ENCODE measurements around the gene SLC51B.
"Not testable (repeated sequence)": the region's sequence is repeated elsewhere in the genome, so short reads cannot be mapped to it uniquely, and the experiment has no call there.

Gene SLC51B

GRCh38 chr15:65068403-65068788, 23.2 kb downstream of the SLC51B start:
- Histone ChIP-seq H3K27ac (ENCODE audit: low read depth, low read length) (peak overlapping the region; percentile 72), H3K27me3 (ENCODE audit: control insufficient read depth in 1 of 2, insufficient read depth in 2 of 2, low read length in 2 of 2) (no peaks in the 10 kb centered on the region), H3K36me3 (ENCODE audit: insufficient read depth, low read length) (peaks cover 15% of the 10 kb centered on the region), H3K4me1 (ENCODE audit: insufficient read depth, low read length) (peaks cover 58% of the 10 kb centered on the region), H3K4me3 (ENCODE audit: low read depth in 1 of 2, low read length in 2 of 2) (peak overlapping the region in 1 of 2 donors; percentile 86), H3K9me3 (ENCODE audit: low read length) (no peaks in the 10 kb centered on the region), H3K9ac (ENCODE audit: low read length) (no peak overlapping the region)

GRCh38 chr15:65069179-65069578, 24.0 kb downstream of the SLC51B start:
- Histone ChIP-seq H3K4me3 (ENCODE audit: low read depth in 1 of 2, low read length in 2 of 2) (no peak overlapping the region), H3K36me3 (ENCODE audit: insufficient read depth, low read length) (peaks cover 7% of the 10 kb centered on the region), H3K27me3 (ENCODE audit: control insufficient read depth in 1 of 2, insufficient read depth in 2 of 2, low read length in 2 of 2) (no peaks in the 10 kb centered on the region)

DNA sequence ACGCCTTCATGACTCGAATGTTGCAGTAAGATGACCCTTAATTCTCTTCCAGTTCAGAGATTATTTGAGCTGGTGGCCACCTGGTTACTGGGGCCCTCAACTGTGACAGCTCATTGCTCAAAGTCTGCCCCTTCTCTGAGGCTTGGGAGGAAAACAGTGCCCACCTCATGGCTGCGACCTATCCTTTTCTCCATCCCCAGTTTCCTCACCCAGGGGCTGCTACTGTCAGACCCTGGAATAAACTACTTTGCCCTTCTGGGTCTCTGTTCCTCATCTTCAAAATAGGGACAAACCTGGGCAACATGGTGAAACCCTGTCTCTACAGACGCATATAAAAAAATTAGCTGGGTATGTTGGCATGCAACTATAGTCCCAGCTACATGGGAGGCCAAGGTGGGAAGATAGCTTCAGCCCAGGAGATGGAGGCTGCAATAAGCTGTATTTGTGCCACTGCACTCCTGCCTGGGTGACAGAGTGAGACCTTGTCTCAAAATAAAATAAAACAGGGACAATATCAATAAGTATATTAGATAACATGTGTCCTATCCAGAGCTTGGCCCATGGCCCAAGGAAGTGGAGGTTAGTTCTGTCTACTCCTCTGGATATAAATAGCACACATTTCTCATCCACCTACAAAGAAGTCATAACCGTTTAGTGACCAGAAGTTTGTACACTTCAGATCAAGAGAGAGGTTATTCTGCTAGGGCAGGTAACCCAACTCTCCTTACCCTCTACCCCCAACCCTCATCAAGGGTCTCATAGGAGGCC, 24.8 kb downstream of the SLC51B start:
- Histone ChIP-seq H3K4me1 (ENCODE audit: insufficient read depth, low read length) (peaks cover 54% of the 10 kb centered on the region), H3K9ac (ENCODE audit: low read length) (no peak overlapping the region), H3K27me3 (ENCODE audit: control insufficient read depth in 1 of 2, insufficient read depth in 2 of 2, low read length in 2 of 2) (no peaks in the 10 kb centered on the region), H3K27ac (ENCODE audit: low read depth, low read length) (peak overlapping the region; percentile 72), H3K4me3 (ENCODE audit: low read depth in 1 of 2, low read length in 2 of 2) (no peak overlapping the region), H3K36me3 (ENCODE audit: insufficient read depth, low read length) (peaks cover 5% of the 10 kb centered on the region), H3K9me3 (ENCODE audit: low read length) (no peaks in the 10 kb centered on the region)

More at GRCh38 chr15:65069179-65069578, 24.0 kb downstream of the SLC51B start:
- H3K4me1 ChIP-seq (ENCODE audit: insufficient read depth, low read length): peaks cover 58% of the 10 kb centered on the region
- H3K27ac ChIP-seq (ENCODE audit: low read depth, low read length): peak overlapping the region; percentile 72
- H3K9me3 ChIP-seq (ENCODE audit: low read length): no peaks in the 10 kb centered on the region
- H3K9ac ChIP-seq (ENCODE audit: low read length): no peak overlapping the region

DNA sequence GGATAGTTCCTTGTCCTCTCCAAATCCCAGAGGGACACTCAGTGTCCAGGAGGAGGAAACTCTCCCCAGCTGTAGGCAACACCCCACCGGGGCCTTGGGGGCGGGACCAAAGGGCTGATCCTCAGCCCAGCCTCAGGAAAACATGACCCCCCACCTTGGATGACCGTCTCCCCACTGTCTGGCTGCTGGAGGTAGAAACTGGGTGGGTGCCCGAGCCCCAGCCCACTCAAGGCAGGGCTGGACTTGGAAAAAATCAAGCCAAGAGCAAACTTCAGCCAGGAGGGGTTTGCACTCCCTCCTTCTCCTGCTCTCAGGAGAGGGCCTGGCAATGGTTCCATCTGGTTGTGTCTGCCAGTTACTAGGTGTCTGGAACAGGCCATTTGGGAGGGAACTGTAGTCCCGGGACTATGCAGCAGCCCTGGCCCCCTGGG, 26.2 kb downstream of the SLC51B start:
- peak overlapping the region; percentile 48 for H3K27ac ChIP-seq (ENCODE audit: low read depth, low read length)
- no peak overlapping the region for H3K4me3 ChIP-seq (ENCODE audit: low read depth in 1 of 2, low read length in 2 of 2)
- H3K4me1 ChIP-seq (ENCODE audit: insufficient read depth, low read length): peaks cover 45% of the 10 kb centered on the region
- no peaks in the 10 kb centered on the region for H3K36me3 ChIP-seq (ENCODE audit: insufficient read depth, low read length)
- no peaks in the 10 kb centered on the region for H3K27me3 ChIP-seq (ENCODE audit: control insufficient read depth in 1 of 2, insufficient read depth in 2 of 2, low read length in 2 of 2)
- H3K9ac ChIP-seq (ENCODE audit: low read length): no peak overlapping the region
- H3K9me3 ChIP-seq (ENCODE audit: low read length): no peaks in the 10 kb centered on the region

DNA sequence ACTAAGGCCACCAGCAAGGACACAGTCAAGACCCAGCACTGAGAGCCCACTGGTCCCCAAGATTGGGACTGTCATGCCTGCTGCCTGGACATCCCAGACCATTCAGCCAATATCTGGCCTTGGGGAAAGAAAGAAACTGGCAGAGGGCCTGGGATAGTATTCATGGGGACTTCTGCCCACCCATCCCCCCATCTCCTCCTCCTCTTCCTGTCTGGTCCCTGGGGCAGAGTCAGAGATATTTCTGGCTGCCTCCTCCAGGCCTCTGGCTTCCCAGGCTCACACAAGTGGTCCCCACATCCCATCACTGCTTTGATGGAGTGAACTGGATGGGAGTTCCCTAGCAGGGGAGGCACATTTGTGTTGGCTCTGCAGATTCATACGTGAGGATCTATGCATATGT, 26.8 kb downstream of the SLC51B start:
- Histone ChIP-seq H3K27ac (ENCODE audit: low read depth, low read length) (no peak overlapping the region), H3K9ac (ENCODE audit: low read length) (no peak overlapping the region), H3K9me3 (ENCODE audit: low read length) (no peaks in the 10 kb centered on the region), H3K36me3 (ENCODE audit: insufficient read depth, low read length) (no peaks in the 10 kb centered on the region), H3K4me3 (ENCODE audit: low read depth in 1 of 2, low read length in 2 of 2) (no peak overlapping the region), H3K27me3 (ENCODE audit: control insufficient read depth in 1 of 2, insufficient read depth in 2 of 2, low read length in 2 of 2) (peaks cover 0 to 2% of the 10 kb centered on the region in 2 donors), H3K4me1 (ENCODE audit: insufficient read depth, low read length) (peaks cover 45% of the 10 kb centered on the region)

GRCh38 chr15:65072617-65073016, 27.4 kb downstream of the SLC51B start:
- H3K27ac ChIP-seq (ENCODE audit: low read depth, low read length): no peak overlapping the region
- no peak overlapping the region for H3K9ac ChIP-seq (ENCODE audit: low read length)
- H3K36me3 ChIP-seq (ENCODE audit: insufficient read depth, low read length): no peaks in the 10 kb centered on the region
- H3K27me3 ChIP-seq (ENCODE audit: control insufficient read depth in 1 of 2, insufficient read depth in 2 of 2, low read length in 2 of 2): peaks cover 0 to 8% of the 10 kb centered on the region in 2 donors
- H3K4me1 ChIP-seq (ENCODE audit: insufficient read depth, low read length): peaks cover 45% of the 10 kb centered on the region
- no peaks in the 10 kb centered on the region for H3K9me3 ChIP-seq (ENCODE audit: low read length)
- no peak overlapping the region for H3K4me3 ChIP-seq (ENCODE audit: low read depth in 1 of 2, low read length in 2 of 2)

- H3K27me3 ChIP-seq (ENCODE audit: control insufficient read depth in 1 of 2, insufficient read depth in 2 of 2, low read length in 2 of 2); H3K4me3 ChIP-seq (ENCODE audit: low read depth in 1 of 2, low read length in 2 of 2); H3K27ac ChIP-seq (ENCODE audit: low read depth, low read length); H3K9ac ChIP-seq (ENCODE audit: low read length); H3K9me3 ChIP-seq (ENCODE audit: low read length); H3K36me3 ChIP-seq (ENCODE audit: insufficient read depth, low read length): not testable (repeated sequence)
- H3K4me1 ChIP-seq (ENCODE audit: insufficient read depth, low read length): peaks cover 30% of the 10 kb centered on the region
These were observed 29.8 kb downstream of the SLC51B start for GRCh38 chr15:65074946-65075345.

DNA sequence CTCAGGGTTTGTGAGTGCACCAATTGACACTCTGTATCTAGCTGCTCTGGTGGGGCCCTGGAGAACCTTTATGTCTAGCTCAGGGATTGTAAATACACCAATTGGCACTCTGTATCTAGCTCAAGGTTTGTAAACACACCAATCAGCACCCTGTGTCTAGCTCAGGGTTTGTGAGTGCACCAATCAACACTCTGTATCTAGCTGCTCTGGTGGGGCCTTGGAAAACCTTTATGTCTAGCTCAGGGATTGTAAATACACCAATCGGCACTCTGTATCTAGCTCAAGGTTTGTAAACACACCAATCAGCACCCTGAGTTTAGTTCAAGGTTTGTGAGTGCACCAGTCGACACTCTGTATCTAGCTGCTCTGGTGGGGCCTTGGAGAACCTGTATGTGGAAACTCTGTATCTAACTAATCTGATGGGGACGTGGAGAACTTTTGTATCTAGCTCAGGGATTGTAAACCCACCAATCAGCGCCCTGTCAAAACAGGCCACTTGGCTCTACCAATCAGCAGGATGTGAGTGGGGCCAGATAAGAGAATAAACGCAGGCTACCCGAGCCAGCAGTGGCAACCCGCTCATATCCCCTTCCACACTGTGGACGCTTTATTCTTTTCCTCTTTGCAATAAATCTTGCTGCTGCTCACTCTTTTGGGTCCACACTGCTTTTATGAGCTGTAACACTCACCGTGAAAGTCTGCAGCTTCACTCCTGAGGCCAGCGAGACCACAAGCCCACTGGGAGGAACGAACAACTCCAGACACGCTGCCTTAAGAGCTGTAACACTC, 30.6 kb downstream of the SLC51B start:
- H3K4me1 ChIP-seq (ENCODE audit: insufficient read depth, low read length): peaks cover 22% of the 10 kb centered on the region

GRCh38 chr15:65076486-65077290, 31.5 kb downstream of the SLC51B start, which contains the start of gene KBTBD13:
TSS of gene KBTBD13 (plus strand) at chr15:65076746. CDS start at chr15:65076816, 70 bp downstream.
- H3K9ac ChIP-seq (ENCODE audit: low read length): no peak within 1 kb of the TSS
- no peak within 1 kb of the TSS for H3K4me3 ChIP-seq (ENCODE audit: low read depth in 1 of 2, low read length in 2 of 2)
- no peaks in the 10 kb centered on the region for H3K9me3 ChIP-seq (ENCODE audit: low read length)
- no peaks in the 10 kb centered on the region for H3K36me3 ChIP-seq (ENCODE audit: insufficient read depth, low read length)
- peaks cover 0 to 8% of the 10 kb centered on the region in 2 donors for H3K27me3 ChIP-seq (ENCODE audit: control insufficient read depth in 1 of 2, insufficient read depth in 2 of 2, low read length in 2 of 2)
- H3K4me1 ChIP-seq (ENCODE audit: insufficient read depth, low read length): peaks cover 21% of the 10 kb centered on the region
- no peak within 1 kb of the TSS for H3K27ac ChIP-seq (ENCODE audit: low read depth, low read length)

More for the DNA sequence above, 30.6 kb downstream of the SLC51B start:
- not testable (repeated sequence) for H3K36me3 ChIP-seq (ENCODE audit: insufficient read depth, low read length); H3K9ac ChIP-seq (ENCODE audit: low read length); H3K27me3 ChIP-seq (ENCODE audit: control insufficient read depth in 1 of 2, insufficient read depth in 2 of 2, low read length in 2 of 2); H3K27ac ChIP-seq (ENCODE audit: low read depth, low read length); H3K4me3 ChIP-seq (ENCODE audit: low read depth in 1 of 2, low read length in 2 of 2); H3K9me3 ChIP-seq (ENCODE audit: low read length)

DNA sequence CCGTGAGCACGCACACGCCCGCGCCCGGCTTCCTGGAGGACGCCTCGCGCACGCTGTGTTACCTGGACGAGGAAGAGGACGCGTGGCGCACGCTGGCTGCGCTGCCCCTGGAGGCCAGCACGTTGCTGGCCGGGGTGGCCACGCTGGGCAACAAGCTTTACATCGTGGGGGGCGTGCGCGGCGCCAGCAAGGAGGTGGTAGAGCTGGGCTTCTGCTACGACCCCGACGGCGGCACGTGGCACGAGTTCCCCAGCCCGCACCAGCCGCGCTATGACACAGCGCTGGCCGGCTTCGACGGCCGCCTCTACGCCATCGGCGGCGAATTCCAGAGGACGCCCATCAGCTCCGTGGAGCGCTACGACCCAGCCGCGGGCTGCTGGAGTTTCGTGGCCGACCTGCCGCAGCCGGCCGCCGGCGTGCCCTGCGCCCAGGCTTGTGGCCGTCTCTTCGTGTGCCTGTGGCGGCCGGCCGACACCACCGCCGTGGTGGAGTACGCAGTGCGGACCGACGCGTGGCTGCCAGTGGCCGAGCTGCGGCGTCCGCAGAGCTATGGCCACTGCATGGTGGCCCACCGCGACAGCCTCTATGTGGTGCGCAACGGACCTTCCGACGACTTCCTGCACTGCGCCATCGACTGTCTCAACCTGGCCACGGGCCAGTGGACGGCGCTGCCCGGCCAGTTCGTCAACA, 32.2 kb downstream of the SLC51B start:
- H3K27me3 ChIP-seq (ENCODE audit: control insufficient read depth in 1 of 2, insufficient read depth in 2 of 2, low read length in 2 of 2): peaks cover 0 to 8% of the 10 kb centered on the region in 2 donors
- no peak overlapping the region for H3K27ac ChIP-seq (ENCODE audit: low read depth, low read length)
- peaks cover 21% of the 10 kb centered on the region for H3K4me1 ChIP-seq (ENCODE audit: insufficient read depth, low read length)
- no peak overlapping the region for H3K4me3 ChIP-seq (ENCODE audit: low read depth in 1 of 2, low read length in 2 of 2)
- no peaks in the 10 kb centered on the region for H3K36me3 ChIP-seq (ENCODE audit: insufficient read depth, low read length)
- H3K9ac ChIP-seq (ENCODE audit: low read length): no peak overlapping the region
- H3K9me3 ChIP-seq (ENCODE audit: low read length): no peaks in the 10 kb centered on the region
